SU-DHL-6 (cell line): ENCODE data around the gene SERTAD4.

Source experiments
- H2AFZ ChIP-seq: fragments of 200-600 bp; sonication (generic); 2 replicates; pipeline ENCODE4 v1.6.1; 2014; ENCODE audit warnings: low read depth, mild to moderate bottlenecking, moderate library complexity, mixed read lengths, antibody characterized with exemption, low read length; ENCODE audit not compliant: severe bottlenecking
- H3F3A ChIP-seq: fragments of 200-600 bp; shearing (Covaris generic); 2 replicates; pipeline ENCODE4 v1.6.0; 2016; ENCODE audit warnings: antibody characterized with exemption, mild to moderate bottlenecking; ENCODE audit not compliant: insufficient read depth
- H3K27ac ChIP-seq: fragments of 200-600 bp; sonication (generic); 2 replicates; pipeline ENCODE4 v1.5.1; 2016; ENCODE audit warnings: low read depth, mild to moderate bottlenecking, low read length, moderate library complexity, mixed read lengths
- H3K27me3 ChIP-seq: fragments of 200-600 bp; sonication (generic), shearing (Covaris generic); 2 replicates; pipeline ENCODE4 v1.6.0; 2014; ENCODE audit warnings: mild to moderate bottlenecking, low read length
- H3K36me3 ChIP-seq: fragments of 200-600 bp; sonication (generic); 2 replicates; pipeline ENCODE4 v1.6.1; 2014; ENCODE audit warnings: mild to moderate bottlenecking, low read length, mixed read lengths
- H3K4me2 ChIP-seq: fragments of 300-600, 200-600 bp; shearing (Covaris generic), sonication (generic); 2 replicates; pipeline ENCODE4 v1.6.0; 2014; ENCODE audit warnings: low read length, low read depth, mild to moderate bottlenecking; ENCODE audit not compliant: poor library complexity, severe bottlenecking
- H3K4me3 ChIP-seq: fragments of 200-600 bp; sonication (generic); 2 replicates; pipeline ENCODE4 v1.5.1; 2014; ENCODE audit warnings: antibody characterized with exemption, low read length, mild to moderate bottlenecking, mixed read lengths; ENCODE audit not compliant: insufficient read depth, poor library complexity, severe bottlenecking
- H3K79me2 ChIP-seq: fragments of 200-600 bp; sonication (generic); 2 replicates; pipeline ENCODE4 v1.6.1; 2014; ENCODE audit warnings: mild to moderate bottlenecking, low read length, moderate library complexity; ENCODE audit not compliant: insufficient read depth
- H3K9ac ChIP-seq: fragments of 200-600 bp; sonication (generic); 2 replicates; pipeline ENCODE4 v1.7.0; 2014; ENCODE audit warnings: mild to moderate bottlenecking, low read length
- H3K9me2 ChIP-seq: fragments of 200-600 bp; sonication (generic); replicated peaks from 2 replicates; pipeline ENCODE4 v1.6.1; 2014; ENCODE audit warnings: low read length; ENCODE audit not compliant: insufficient read depth
- H3K9me3 ChIP-seq: fragments of 200-600 bp; sonication (generic); 2 replicates; pipeline ENCODE4 v1.6.1; 2014; ENCODE audit warnings: low read length, mixed read lengths; ENCODE audit not compliant: insufficient read depth
- H4K20me1 ChIP-seq: fragments of 200-600 bp; sonication (generic); 2 replicates; pipeline ENCODE4 v1.6.1; 2014; ENCODE audit warnings: low read depth, mild to moderate bottlenecking, antibody characterized with exemption, low read length, moderate library complexity, mixed read lengths
- CTCF ChIP-seq: fragments of 200-600 bp; sonication (generic); IDR thresholded peaks from one replicate; pipeline ENCODE4 v1.5.1; 2017; ENCODE audit warnings: antibody characterized with exemption, mild to moderate bottlenecking, low read length, moderate library complexity; ENCODE audit not compliant: insufficient read depth, poor library complexity, severe bottlenecking
- EZH2phosphoT487 ChIP-seq: fragments of 200-600 bp; sonication (generic), shearing (Covaris generic); conservative IDR thresholded peaks from 2 replicates; pipeline ENCODE4 v1.6.1; 2018; ENCODE audit warnings: mild to moderate bottlenecking, antibody characterized with exemption, low read length, moderate library complexity, mixed read lengths

SERTAD4 gene

GRCh38 chr1:210252621-210253051 is 20.0 kb downstream of the SERTAD4 start:
- H3K27ac ChIP-seq, result no peak overlapping the region
- H3K9me2 ChIP-seq, result no peaks in the 10 kb centered on the region
- no peaks in the 10 kb centered on the region for H3K27me3 ChIP-seq
- H3K79me2 ChIP-seq, result no peaks in the 10 kb centered on the region
- H3F3A ChIP-seq, result no peaks in the 10 kb centered on the region
- no peak overlapping the region for H3K4me2 ChIP-seq
- H4K20me1 ChIP-seq, result no peaks in the 10 kb centered on the region
- no peak for TF ChIP-seq CTCF
- TF ChIP-seq EZH2phosphoT487, result no peak
- H3K4me3 ChIP-seq, result no peak overlapping the region
- no peak overlapping the region for H2AFZ ChIP-seq
- no peaks in the 10 kb centered on the region for H3K36me3 ChIP-seq
- H3K9me3 ChIP-seq, result no peaks in the 10 kb centered on the region
- no peak overlapping the region for H3K9ac ChIP-seq

DNA sequence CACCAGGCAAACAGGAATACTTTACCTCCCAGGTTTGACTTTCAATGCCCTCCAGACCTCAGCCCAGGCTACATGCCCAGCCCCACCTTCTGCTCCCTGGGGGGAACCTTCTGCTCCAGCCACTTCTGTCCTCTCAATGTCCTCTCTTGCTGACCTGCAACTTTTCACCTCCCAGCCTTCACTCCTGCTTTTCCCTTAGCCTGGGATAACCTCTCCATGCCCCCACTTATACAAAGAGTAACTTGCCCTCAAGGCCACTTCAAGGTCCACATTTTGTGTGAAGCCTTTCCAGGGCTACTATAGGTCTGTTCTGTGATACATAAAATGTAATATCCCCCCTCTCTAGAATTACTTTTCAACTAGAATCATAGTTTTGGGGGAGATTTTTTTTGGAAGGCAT is 21.7 kb downstream of the SERTAD4 start:
- H3K79me2 ChIP-seq, result no peaks in the 10 kb centered on the region
- TF ChIP-seq EZH2phosphoT487 (no peak), CTCF (no peak)
- H3K36me3 ChIP-seq, result no peaks in the 10 kb centered on the region
- H3K4me2 ChIP-seq, result no peak overlapping the region
- H3K27ac ChIP-seq, result no peak overlapping the region
- no peak overlapping the region for H3K4me3 ChIP-seq
- H3K9me2 ChIP-seq, result no peaks in the 10 kb centered on the region
- H3K9ac ChIP-seq, result no peak overlapping the region
- H3K9me3 ChIP-seq, result no peaks in the 10 kb centered on the region
- H2AFZ ChIP-seq, result no peak overlapping the region
- no peaks in the 10 kb centered on the region for H3K27me3 ChIP-seq
- H4K20me1 ChIP-seq, result no peaks in the 10 kb centered on the region
- H3F3A ChIP-seq, result no peaks in the 10 kb centered on the region

GRCh38 chr1:210257698-210258529 is 25.3 kb downstream of the SERTAD4 start:
- Histone ChIP-seq H2AFZ (no peak overlapping the region), H3K79me2 (no peaks in the 10 kb centered on the region), H3K4me2 (no peak overlapping the region), H4K20me1 (no peaks in the 10 kb centered on the region), H3K9ac (no peak overlapping the region), H3K27ac (no peak overlapping the region), H3F3A (no peaks in the 10 kb centered on the region), H3K9me2 (no peaks in the 10 kb centered on the region), H3K9me3 (no peaks in the 10 kb centered on the region), H3K4me3 (no peak overlapping the region), H3K36me3 (no peaks in the 10 kb centered on the region), H3K27me3 (no peaks in the 10 kb centered on the region; the same call in 1 of the 2 replicates)
- no peak for TF ChIP-seq EZH2phosphoT487
- TF ChIP-seq CTCF, result no peak
